ENCODE data around the gene SLC22A15.

SLC22A15 gene

DNA sequence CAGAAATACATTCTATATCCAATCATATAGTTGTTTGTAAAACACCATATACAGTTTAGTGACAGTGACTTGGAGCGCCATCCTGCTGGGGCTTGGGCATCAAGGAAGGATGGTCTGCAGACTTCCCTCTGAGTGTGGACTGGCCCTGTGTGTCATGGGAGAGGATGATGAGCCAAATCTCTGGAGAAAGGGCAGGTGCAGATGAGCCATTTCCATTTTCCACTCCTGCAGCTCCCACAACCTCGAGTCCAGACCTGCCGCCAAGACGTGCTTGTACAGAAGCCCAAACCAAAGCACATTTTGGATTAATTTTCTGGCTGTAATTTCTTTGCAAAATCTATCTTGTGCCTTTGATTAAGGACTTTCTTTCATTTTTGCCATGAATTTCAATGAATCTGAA lies 48.3 kb upstream of the SLC22A15 start (continued):
- no peak for TF ChIP-seq ZNF2 (tag by site-specific recombination; IDR thresholded peaks at IDR 0.05)
- TF ChIP-seq, protein P1, sequence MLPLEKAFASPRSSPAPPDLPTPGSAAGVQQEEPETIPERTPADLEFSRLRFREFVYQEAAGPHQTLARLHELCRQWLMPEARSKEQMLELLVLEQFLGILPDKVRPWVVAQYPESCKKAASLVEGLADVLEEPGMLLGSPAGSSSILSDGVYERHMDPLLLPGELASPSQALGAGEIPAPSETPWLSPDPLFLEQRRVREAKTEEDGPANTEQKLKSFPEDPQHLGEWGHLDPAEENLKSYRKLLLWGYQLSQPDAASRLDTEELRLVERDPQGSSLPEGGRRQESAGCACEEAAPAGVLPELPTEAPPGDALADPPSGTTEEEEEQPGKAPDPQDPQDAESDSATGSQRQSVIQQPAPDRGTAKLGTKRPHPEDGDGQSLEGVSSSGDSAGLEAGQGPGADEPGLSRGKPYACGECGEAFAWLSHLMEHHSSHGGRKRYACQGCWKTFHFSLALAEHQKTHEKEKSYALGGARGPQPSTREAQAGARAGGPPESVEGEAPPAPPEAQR (tag by site-specific recombination; IDR thresholded peaks at IDR 0.05) = no peak
- TF ChIP-seq ZNF555 (tag by site-specific recombination; conservative IDR thresholded peaks at IDR 0.05) = no peak

GRCh38 chr1:115929881-115930280 lies 46.4 kb upstream of the SLC22A15 start:
- Histone ChIP-seq H3K27ac (ENCODE audit: extremely low read depth, low read depth, low read length) (no peak overlapping the region), H3K4me3 (ENCODE audit: low read depth, low read length) (no peak overlapping the region), H3K4me1 (ENCODE audit: control insufficient read depth, insufficient read depth, low read length) (no peaks in the 10 kb centered on the region), H3K36me3 (ENCODE audit: control insufficient read depth in 2 of 2, insufficient read depth in 1 of 2, low read length in 2 of 2) (no peaks in the 10 kb centered on the region), H3K9me3 (ENCODE audit: control insufficient read depth, insufficient read depth, low read depth, low read length) (no peaks in the 10 kb centered on the region)
- TF ChIP-seq TSHZ1 (tag by site-specific recombination; IDR thresholded peaks at IDR 0.05; ENCODE audit: borderline replicate concordance) (no peak), ZNF558 (tag by site-specific recombination; IDR thresholded peaks at IDR 0.05) (no peak), ZFP37 (tag by site-specific recombination; IDR thresholded peaks at IDR 0.05) (no peak), ZNF112 (tag by site-specific recombination; IDR thresholded peaks at IDR 0.05) (no peak), ZNF658 (tag by site-specific recombination; IDR thresholded peaks at IDR 0.05) (no peak), FEZF1 (tag by site-specific recombination; IDR thresholded peaks at IDR 0.05) (no peak), ZNF311 (tag by site-specific recombination; IDR thresholded peaks at IDR 0.05; ENCODE audit: borderline replicate concordance) (no peak), ZNF660 (tag by site-specific recombination; IDR thresholded peaks at IDR 0.05) (no peak), ZNF580 (tag by site-specific recombination; IDR thresholded peaks at IDR 0.05) (no peak), ZNF202 (tag by site-specific recombination; IDR thresholded peaks at IDR 0.05; ENCODE audit: borderline replicate concordance) (no peak), ZNF221 (tag by site-specific recombination; IDR thresholded peaks at IDR 0.05; ENCODE audit: borderline replicate concordance) (no peak), BCL11A (tag by site-specific recombination; IDR thresholded peaks at IDR 0.05; ENCODE audit: low read depth) (no peak), ZNF785 (tag by site-specific recombination; IDR thresholded peaks at IDR 0.05) (no peak), ZNF768 (tag by site-specific recombination; IDR thresholded peaks at IDR 0.05) (no peak), RBAK (tag by site-specific recombination; IDR thresholded peaks at IDR 0.05) (no peak)
- TF ChIP-seq, protein P2, sequence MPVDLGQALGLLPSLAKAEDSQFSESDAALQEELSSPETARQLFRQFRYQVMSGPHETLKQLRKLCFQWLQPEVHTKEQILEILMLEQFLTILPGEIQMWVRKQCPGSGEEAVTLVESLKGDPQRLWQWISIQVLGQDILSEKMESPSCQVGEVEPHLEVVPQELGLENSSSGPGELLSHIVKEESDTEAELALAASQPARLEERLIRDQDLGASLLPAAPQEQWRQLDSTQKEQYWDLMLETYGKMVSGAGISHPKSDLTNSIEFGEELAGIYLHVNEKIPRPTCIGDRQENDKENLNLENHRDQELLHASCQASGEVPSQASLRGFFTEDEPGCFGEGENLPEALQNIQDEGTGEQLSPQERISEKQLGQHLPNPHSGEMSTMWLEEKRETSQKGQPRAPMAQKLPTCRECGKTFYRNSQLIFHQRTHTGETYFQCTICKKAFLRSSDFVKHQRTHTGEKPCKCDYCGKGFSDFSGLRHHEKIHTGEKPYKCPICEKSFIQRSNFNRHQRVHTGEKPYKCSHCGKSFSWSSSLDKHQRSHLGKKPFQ (tag by site-specific recombination; IDR thresholded peaks at IDR 0.05) = no peak
- TF ChIP-seq, protein P3, sequence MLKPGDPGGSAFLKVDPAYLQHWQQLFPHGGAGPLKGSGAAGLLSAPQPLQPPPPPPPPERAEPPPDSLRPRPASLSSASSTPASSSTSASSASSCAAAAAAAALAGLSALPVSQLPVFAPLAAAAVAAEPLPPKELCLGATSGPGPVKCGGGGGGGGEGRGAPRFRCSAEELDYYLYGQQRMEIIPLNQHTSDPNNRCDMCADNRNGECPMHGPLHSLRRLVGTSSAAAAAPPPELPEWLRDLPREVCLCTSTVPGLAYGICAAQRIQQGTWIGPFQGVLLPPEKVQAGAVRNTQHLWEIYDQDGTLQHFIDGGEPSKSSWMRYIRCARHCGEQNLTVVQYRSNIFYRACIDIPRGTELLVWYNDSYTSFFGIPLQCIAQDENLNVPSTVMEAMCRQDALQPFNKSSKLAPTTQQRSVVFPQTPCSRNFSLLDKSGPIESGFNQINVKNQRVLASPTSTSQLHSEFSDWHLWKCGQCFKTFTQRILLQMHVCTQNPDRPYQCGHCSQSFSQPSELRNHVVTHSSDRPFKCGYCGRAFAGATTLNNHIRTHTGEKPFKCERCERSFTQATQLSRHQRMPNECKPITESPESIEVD (tag by site-specific recombination; IDR thresholded peaks at IDR 0.05) = no peak
- TF ChIP-seq, protein P4, sequence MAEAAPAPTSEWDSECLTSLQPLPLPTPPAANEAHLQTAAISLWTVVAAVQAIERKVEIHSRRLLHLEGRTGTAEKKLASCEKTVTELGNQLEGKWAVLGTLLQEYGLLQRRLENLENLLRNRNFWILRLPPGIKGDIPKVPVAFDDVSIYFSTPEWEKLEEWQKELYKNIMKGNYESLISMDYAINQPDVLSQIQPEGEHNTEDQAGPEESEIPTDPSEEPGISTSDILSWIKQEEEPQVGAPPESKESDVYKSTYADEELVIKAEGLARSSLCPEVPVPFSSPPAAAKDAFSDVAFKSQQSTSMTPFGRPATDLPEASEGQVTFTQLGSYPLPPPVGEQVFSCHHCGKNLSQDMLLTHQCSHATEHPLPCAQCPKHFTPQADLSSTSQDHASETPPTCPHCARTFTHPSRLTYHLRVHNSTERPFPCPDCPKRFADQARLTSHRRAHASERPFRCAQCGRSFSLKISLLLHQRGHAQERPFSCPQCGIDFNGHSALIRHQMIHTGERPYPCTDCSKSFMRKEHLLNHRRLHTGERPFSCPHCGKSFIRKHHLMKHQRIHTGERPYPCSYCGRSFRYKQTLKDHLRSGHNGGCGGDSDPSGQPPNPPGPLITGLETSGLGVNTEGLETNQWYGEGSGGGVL (tag by site-specific recombination; IDR thresholded peaks at IDR 0.05) = no peak
- POLR2A ChIA-PET = no interaction called here
- CTCF ChIA-PET = no interaction called here
